GM12864 (cell line): ENCODE data around the gene KCNMA1.

Source experiments
- DNase-seq: peaks from one replicate; pipeline ENCODE4 v3.0.0-alpha.2; 2011; ENCODE audit warnings: low read depth
- H3K4me3 ChIP-seq: 2 replicates; pipeline ENCODE4 v1.5.1; 2011; ENCODE audit warnings: mild to moderate bottlenecking, low read depth, low read length, control low read depth
- CTCF ChIP-seq: IDR thresholded peaks from 2 replicates; pipeline ENCODE4 v1.5.1; 2011; ENCODE audit warnings: low read depth, mild to moderate bottlenecking, moderate library complexity, low read length, control low read depth, inconsistent platforms; ENCODE audit errors: missing control alignments

The KCNMA1 gene

GRCh38 chr10:77300682-77301302 is 336.8 kb downstream of the KCNMA1 start:
- no peak for TF ChIP-seq CTCF
- no peak overlapping the region for H3K4me3 ChIP-seq
- DNase-seq, result no peak

- H3K4me3 ChIP-seq, result no peak overlapping the region
- TF ChIP-seq CTCF, result no peak
- DNase-seq, result no peak
Measured at GRCh38 chr10:77299320-77299719, 338.3 kb downstream of the KCNMA1 start.

- no peak for DNase-seq
- no peak for TF ChIP-seq CTCF
- no peak overlapping the region for H3K4me3 ChIP-seq
Measured at GRCh38 chr10:77297393-77297739, 340.2 kb downstream of the KCNMA1 start.

- H3K4me3 ChIP-seq, result no peak overlapping the region
- DNase-seq, result no peak
- no peak for TF ChIP-seq CTCF
Measured at GRCh38 chr10:77296534-77297392, 340.8 kb downstream of the KCNMA1 start.

- DNase-seq, result no peak
- no peak for TF ChIP-seq CTCF
- no peak overlapping the region for H3K4me3 ChIP-seq
Measured at GRCh38 chr10:77293773-77294172, 343.8 kb downstream of the KCNMA1 start.

GRCh38 chr10:77293347-77293746 is 344.3 kb downstream of the KCNMA1 start:
- no peak for TF ChIP-seq CTCF
- no peak for DNase-seq
- no peak overlapping the region for H3K4me3 ChIP-seq
